ENCODE measurements around the gene NCKAP5L.

NCKAP5L gene

GRCh38 chr12:49870501-49871262, 42.5 kb upstream of the NCKAP5L start:
- H3K36me3 ChIP-seq (ENCODE audit: control insufficient read depth, insufficient read depth, low read length), result no peaks in the 10 kb centered on the region
- no peaks in the 10 kb centered on the region for H3K27me3 ChIP-seq (ENCODE audit: control insufficient read depth, insufficient read depth, low read length)
- H3K9me3 ChIP-seq (ENCODE audit: control insufficient read depth, insufficient read depth, low read depth, low read length), result no peaks in the 10 kb centered on the region
- H3K9ac ChIP-seq (ENCODE audit: low read length), result no peak overlapping the region
- no peak overlapping the region for H3K4me3 ChIP-seq (ENCODE audit: low read depth, low read length)
- H3K27ac ChIP-seq (ENCODE audit: low read depth, low read length), result no peak overlapping the region
- H3K4me1 ChIP-seq (ENCODE audit: control insufficient read depth, insufficient read depth, low read length), result peaks cover 5% of the 10 kb centered on the region; the same call in 1 of the 2 replicates

- Histone ChIP-seq H3K4me1 (ENCODE audit: control insufficient read depth, insufficient read depth, low read length) (peaks cover 5% of the 10 kb centered on the region; the same call in 1 of the 2 replicates), H3K27ac (ENCODE audit: low read depth, low read length) (no peak overlapping the region), H3K27me3 (ENCODE audit: control insufficient read depth, insufficient read depth, low read length) (0 out of 2 replicates have a peak, but pooled peaks cover 3% of the 10 kb centered on the region), H3K36me3 (ENCODE audit: control insufficient read depth, insufficient read depth, low read length) (no peaks in the 10 kb centered on the region), H3K9ac (ENCODE audit: low read length) (no peak overlapping the region), H3K9me3 (ENCODE audit: control insufficient read depth, insufficient read depth, low read depth, low read length) (no peaks in the 10 kb centered on the region), H3K4me3 (ENCODE audit: low read depth, low read length) (no peak overlapping the region)
Observed at GRCh38 chr12:49869816-49870500, 41.7 kb upstream of the NCKAP5L start.

- Histone ChIP-seq H3K4me1 (ENCODE audit: control insufficient read depth, insufficient read depth, low read length) (peaks cover 5% of the 10 kb centered on the region; the same call in 1 of the 2 replicates), H3K9ac (ENCODE audit: low read length) (no peak overlapping the region)
Observed at GRCh38 chr12:49868952-49869815, 41.0 kb upstream of the NCKAP5L start.

GRCh38 chr12:49868449-49868848, 40.2 kb upstream of the NCKAP5L start:
- Histone ChIP-seq H3K27ac (ENCODE audit: low read depth, low read length) (no peak overlapping the region), H3K4me3 (ENCODE audit: low read depth, low read length) (no peak overlapping the region), H3K36me3 (ENCODE audit: control insufficient read depth, insufficient read depth, low read length) (no peaks in the 10 kb centered on the region), H3K9ac (ENCODE audit: low read length) (no peak overlapping the region), H3K9me3 (ENCODE audit: control insufficient read depth, insufficient read depth, low read depth, low read length) (no peaks in the 10 kb centered on the region), H3K27me3 (ENCODE audit: control insufficient read depth, insufficient read depth, low read length) (0 out of 2 replicates have a peak, but pooled peaks cover 3% of the 10 kb centered on the region), H3K4me1 (ENCODE audit: control insufficient read depth, insufficient read depth, low read length) (peaks cover 5% of the 10 kb centered on the region; the same call in 1 of the 2 replicates)

More at GRCh38 chr12:49868952-49869815, 41.0 kb upstream of the NCKAP5L start:
- Histone ChIP-seq H3K27ac (ENCODE audit: low read depth, low read length) (no peak overlapping the region), H3K9me3 (ENCODE audit: control insufficient read depth, insufficient read depth, low read depth, low read length) (no peaks in the 10 kb centered on the region), H3K36me3 (ENCODE audit: control insufficient read depth, insufficient read depth, low read length) (no peaks in the 10 kb centered on the region), H3K27me3 (ENCODE audit: control insufficient read depth, insufficient read depth, low read length) (0 out of 2 replicates have a peak, but pooled peaks cover 3% of the 10 kb centered on the region), H3K4me3 (ENCODE audit: low read depth, low read length) (no peak overlapping the region)

GRCh38 chr12:49867570-49868341, 39.5 kb upstream of the NCKAP5L start:
- no peak overlapping the region for H3K27ac ChIP-seq (ENCODE audit: low read depth, low read length)
- 0 out of 2 replicates have a peak, but pooled peaks cover 3% of the 10 kb centered on the region for H3K27me3 ChIP-seq (ENCODE audit: control insufficient read depth, insufficient read depth, low read length)
- no peaks in the 10 kb centered on the region for H3K9me3 ChIP-seq (ENCODE audit: control insufficient read depth, insufficient read depth, low read depth, low read length)
- H3K9ac ChIP-seq (ENCODE audit: low read length), result no peak overlapping the region
- peaks cover 5% of the 10 kb centered on the region; the same call in 1 of the 2 replicates for H3K4me1 ChIP-seq (ENCODE audit: control insufficient read depth, insufficient read depth, low read length)
- no peaks in the 10 kb centered on the region for H3K36me3 ChIP-seq (ENCODE audit: control insufficient read depth, insufficient read depth, low read length)
- no peak overlapping the region for H3K4me3 ChIP-seq (ENCODE audit: low read depth, low read length)

- Histone ChIP-seq H3K36me3 (ENCODE audit: control insufficient read depth, insufficient read depth, low read length) (no peaks in the 10 kb centered on the region), H3K27me3 (ENCODE audit: control insufficient read depth, insufficient read depth, low read length) (0 out of 2 replicates have a peak, but pooled peaks cover 3% of the 10 kb centered on the region), H3K4me3 (ENCODE audit: low read depth, low read length) (no peak overlapping the region), H3K27ac (ENCODE audit: low read depth, low read length) (no peak overlapping the region), H3K9ac (ENCODE audit: low read length) (no peak overlapping the region), H3K9me3 (ENCODE audit: control insufficient read depth, insufficient read depth, low read depth, low read length) (no peaks in the 10 kb centered on the region), H3K4me1 (ENCODE audit: control insufficient read depth, insufficient read depth, low read length) (peaks cover 5% of the 10 kb centered on the region; the same call in 1 of the 2 replicates)
Observed at GRCh38 chr12:49866859-49867569, 38.8 kb upstream of the NCKAP5L start.

GRCh38 chr12:49865782-49866135, 37.5 kb upstream of the NCKAP5L start:
- Histone ChIP-seq H3K4me3 (ENCODE audit: low read depth, low read length) (no peak overlapping the region), H3K4me1 (ENCODE audit: control insufficient read depth, insufficient read depth, low read length) (peaks cover 5% of the 10 kb centered on the region; the same call in 1 of the 2 replicates), H3K27ac (ENCODE audit: low read depth, low read length) (no peak overlapping the region), H3K36me3 (ENCODE audit: control insufficient read depth, insufficient read depth, low read length) (no peaks in the 10 kb centered on the region), H3K27me3 (ENCODE audit: control insufficient read depth, insufficient read depth, low read length) (0 out of 2 replicates have a peak, but pooled peaks cover 3% of the 10 kb centered on the region), H3K9ac (ENCODE audit: low read length) (no peak overlapping the region), H3K9me3 (ENCODE audit: control insufficient read depth, insufficient read depth, low read depth, low read length) (no peaks in the 10 kb centered on the region)

GRCh38 chr12:49865109-49865781, 37.0 kb upstream of the NCKAP5L start:
- H3K27me3 ChIP-seq (ENCODE audit: control insufficient read depth, insufficient read depth, low read length), result 0 out of 2 replicates have a peak, but pooled peaks cover 3% of the 10 kb centered on the region
- H3K4me1 ChIP-seq (ENCODE audit: control insufficient read depth, insufficient read depth, low read length), result peaks cover 5% of the 10 kb centered on the region; the same call in 1 of the 2 replicates
- H3K36me3 ChIP-seq (ENCODE audit: control insufficient read depth, insufficient read depth, low read length), result no peaks in the 10 kb centered on the region
- H3K4me3 ChIP-seq (ENCODE audit: low read depth, low read length), result no peak overlapping the region
- H3K9ac ChIP-seq (ENCODE audit: low read length), result no peak overlapping the region
- no peaks in the 10 kb centered on the region for H3K9me3 ChIP-seq (ENCODE audit: control insufficient read depth, insufficient read depth, low read depth, low read length)
- H3K27ac ChIP-seq (ENCODE audit: low read depth, low read length), result no peak overlapping the region

GRCh38 chr12:49864798-49865090, 36.5 kb upstream of the NCKAP5L start:
- Histone ChIP-seq H3K9me3 (ENCODE audit: control insufficient read depth, insufficient read depth, low read depth, low read length) (peaks cover 4% of the 10 kb centered on the region), H3K27me3 (ENCODE audit: control insufficient read depth, insufficient read depth, low read length) (0 out of 2 replicates have a peak, but pooled peaks cover 3% of the 10 kb centered on the region), H3K4me1 (ENCODE audit: control insufficient read depth, insufficient read depth, low read length) (peaks cover 5% of the 10 kb centered on the region; the same call in 1 of the 2 replicates), H3K9ac (ENCODE audit: low read length) (no peak overlapping the region), H3K36me3 (ENCODE audit: control insufficient read depth, insufficient read depth, low read length) (no peaks in the 10 kb centered on the region), H3K4me3 (ENCODE audit: low read depth, low read length) (no peak overlapping the region), H3K27ac (ENCODE audit: low read depth, low read length) (no peak overlapping the region)

Measured in HUES6 (cell line).